ENCODE data around the gene LYSMD2.

Gene LYSMD2

DNA sequence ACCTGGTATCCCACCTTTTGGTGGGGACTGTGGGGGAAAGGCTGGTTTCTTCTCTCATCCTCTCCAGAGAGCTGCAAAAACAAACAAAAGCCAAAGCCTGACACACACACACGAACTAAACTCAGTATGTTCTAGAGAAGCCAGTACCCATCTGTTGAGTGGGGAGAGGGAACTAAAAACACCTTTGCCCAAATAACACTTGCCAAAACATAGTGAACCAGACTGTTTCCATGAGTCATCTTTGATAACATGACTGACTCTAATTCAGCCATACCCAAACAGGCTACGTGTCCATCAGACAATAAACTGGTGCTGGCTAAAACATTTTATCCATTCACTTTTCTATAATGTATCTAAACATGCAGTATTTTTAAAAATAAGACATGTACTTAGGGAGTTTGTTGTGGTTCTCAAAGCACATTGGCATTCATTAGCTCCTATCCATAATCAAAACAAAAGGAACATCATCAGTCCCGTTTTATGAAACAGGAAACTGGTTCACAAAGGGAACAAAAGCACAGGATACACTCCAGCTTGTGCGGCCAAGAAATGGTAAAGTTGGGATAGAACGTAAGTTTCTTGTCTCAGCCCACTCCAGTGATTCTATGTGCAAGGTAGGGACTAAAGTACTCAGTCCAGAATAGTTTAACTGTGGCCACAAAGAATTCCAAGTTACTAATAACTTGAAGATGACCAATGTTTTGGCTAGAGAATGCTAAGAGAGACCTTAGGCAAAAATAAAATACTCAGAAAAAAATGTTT is 16.1 kb downstream of the LYSMD2 start:
- Mint-ChIP-seq H3K36me3 (ENCODE audit: low read depth) (no peaks in the 10 kb centered on the region), H3K4me3 (no peak overlapping the region), H3K27ac (no peak overlapping the region), H3K27me3 (ENCODE audit: low read depth) (peaks cover 5% of the 10 kb centered on the region), H3K9me3 (no peaks in the 10 kb centered on the region), H3K4me1 (no peaks in the 10 kb centered on the region)
- no peak for TF ChIP-seq CTCF (IDR thresholded peaks at IDR 0.05; ENCODE audit: unreplicated experiment in 3 of 3)

DNA sequence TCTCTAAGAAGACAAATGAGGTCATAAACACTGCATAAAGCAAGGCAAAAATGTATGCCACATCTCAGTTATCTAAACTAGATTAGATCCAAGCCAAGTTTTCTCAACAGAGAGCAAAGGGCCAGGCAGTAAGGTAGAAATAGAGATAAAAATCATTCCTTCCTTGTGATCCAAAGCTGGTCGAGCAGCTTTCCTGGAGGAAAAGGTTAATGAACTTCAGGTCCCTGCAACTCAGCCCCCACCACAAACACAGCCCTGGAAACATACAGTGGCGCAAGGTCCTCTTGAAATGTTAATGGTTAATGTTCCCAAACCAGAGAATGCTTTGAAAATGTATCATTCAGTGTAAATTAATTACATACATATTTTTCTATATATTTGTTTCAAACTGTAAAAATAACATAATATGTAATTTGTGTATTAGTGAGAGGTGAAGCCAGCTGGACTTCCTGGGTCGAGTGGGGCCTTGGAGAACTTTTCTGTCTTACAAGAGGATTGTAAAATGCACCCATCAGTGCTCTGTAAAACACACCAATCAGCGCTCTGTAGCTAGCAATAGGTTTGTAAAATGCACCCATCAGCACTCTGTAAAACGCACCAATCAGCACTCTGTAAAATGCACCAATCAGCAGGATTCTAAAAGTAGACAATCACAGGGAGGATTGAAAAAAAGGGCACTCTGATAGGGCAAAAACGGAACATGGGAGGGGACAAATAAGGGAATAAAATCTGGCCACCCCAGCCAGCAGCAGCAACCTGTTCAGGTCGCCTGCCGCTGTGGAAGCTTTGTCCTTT is 17.1 kb downstream of the LYSMD2 start:
- no peak overlapping the region for H3K27ac Mint-ChIP-seq
- no peak for TF ChIP-seq CTCF (IDR thresholded peaks at IDR 0.05; ENCODE audit: unreplicated experiment in 3 of 3)
- no peaks in the 10 kb centered on the region for H3K4me1 Mint-ChIP-seq
- no peak overlapping the region for H3K4me3 Mint-ChIP-seq
- H3K27me3 Mint-ChIP-seq (ENCODE audit: low read depth) = peaks cover 5% of the 10 kb centered on the region
- H3K9me3 Mint-ChIP-seq = no peaks in the 10 kb centered on the region
- H3K36me3 Mint-ChIP-seq (ENCODE audit: low read depth) = no peaks in the 10 kb centered on the region

DNA sequence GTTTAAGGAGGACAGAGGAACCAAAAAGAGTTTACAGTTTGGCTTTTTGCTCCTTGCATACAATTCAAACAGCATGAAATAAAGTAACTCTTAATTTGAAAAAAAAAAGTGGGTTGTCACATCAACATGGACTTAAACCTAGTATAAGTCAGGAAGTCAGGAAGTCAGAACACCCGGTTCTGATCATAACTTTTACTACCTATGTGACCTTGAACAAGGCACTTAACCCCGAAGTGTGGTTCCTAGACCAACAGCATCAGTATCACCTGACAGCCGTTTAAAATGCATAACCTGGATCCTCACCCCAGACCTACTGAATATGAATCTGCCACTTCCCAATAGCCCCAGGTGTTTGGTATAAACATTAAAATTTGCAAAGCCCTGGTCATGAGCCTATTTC is 18.7 kb downstream of the LYSMD2 start:
- no peaks in the 10 kb centered on the region for H3K9me3 Mint-ChIP-seq
- H3K4me1 Mint-ChIP-seq = no peaks in the 10 kb centered on the region
- no peaks in the 10 kb centered on the region for H3K36me3 Mint-ChIP-seq (ENCODE audit: low read depth)
- TF ChIP-seq CTCF (IDR thresholded peaks at IDR 0.05; ENCODE audit: unreplicated experiment in 3 of 3) = no peak
- H3K27me3 Mint-ChIP-seq (ENCODE audit: low read depth) = peaks cover 5% of the 10 kb centered on the region
- H3K4me3 Mint-ChIP-seq = no peak overlapping the region
- no peak overlapping the region for H3K27ac Mint-ChIP-seq

GRCh38 chr15:51718219-51718618 is 19.2 kb downstream of the LYSMD2 start:
- Mint-ChIP-seq H3K27me3 (ENCODE audit: low read depth) (peaks cover 5% of the 10 kb centered on the region), H3K9me3 (no peaks in the 10 kb centered on the region), H3K27ac (no peak overlapping the region), H3K36me3 (ENCODE audit: low read depth) (no peaks in the 10 kb centered on the region), H3K4me1 (no peaks in the 10 kb centered on the region), H3K4me3 (no peak overlapping the region)
- TF ChIP-seq CTCF (IDR thresholded peaks at IDR 0.05; ENCODE audit: unreplicated experiment in 3 of 3) = no peak

- Mint-ChIP-seq H3K4me1 (no peaks in the 10 kb centered on the region), H3K27me3 (ENCODE audit: low read depth) (peaks cover 5% of the 10 kb centered on the region), H3K36me3 (ENCODE audit: low read depth) (no peaks in the 10 kb centered on the region), H3K4me3 (no peak overlapping the region), H3K9me3 (no peaks in the 10 kb centered on the region), H3K27ac (no peak overlapping the region)
- TF ChIP-seq CTCF (IDR thresholded peaks at IDR 0.05; ENCODE audit: unreplicated experiment in 3 of 3) = no peak
Observed at GRCh38 chr15:51714911-51715310, 22.5 kb downstream of the LYSMD2 start.

All from nephron (organoid).